Mesendoderm (in vitro differentiated cells): ENCODE data around the gene ECHDC1.

Experiments
- DNase-seq: peaks from one replicate; pipeline ENCODE4 v3.0.0; 2013
- H2AK5ac ChIP-seq: 2 replicates; pipeline ENCODE4 v1.6.1; 2013; ENCODE audit warnings: low read length, inconsistent platforms
- H2BK120ac ChIP-seq: 2 replicates; pipeline ENCODE4 v1.6.1; 2013; ENCODE audit warnings: low read depth, mild to moderate bottlenecking, low read length, moderate library complexity, mixed read lengths
- H2BK15ac ChIP-seq: replicated peaks from 2 replicates; pipeline ENCODE4 v1.6.1; 2013; ENCODE audit warnings: low read depth, mild to moderate bottlenecking, moderate library complexity
- H2BK5ac ChIP-seq: 2 replicates; pipeline ENCODE4 v1.6.1; 2013; ENCODE audit warnings: low read length, inconsistent platforms
- H3K18ac ChIP-seq: 2 replicates; pipeline ENCODE4 v1.6.1; 2013; ENCODE audit warnings: mild to moderate bottlenecking, low read length, mixed read lengths
- H3K23ac ChIP-seq: one replicate; pipeline ENCODE4 v1.6.1; 2013; ENCODE audit warnings: low read length
- H3K27ac ChIP-seq: 2 replicates; pipeline ENCODE4 v1.5.1; 2013; ENCODE audit warnings: low read depth, mild to moderate bottlenecking, inconsistent platforms, low read length, moderate library complexity
- H3K27me3 ChIP-seq: 2 replicates; pipeline ENCODE4 v1.6.1; 2013; ENCODE audit warnings: low read length, control low read depth, mild to moderate bottlenecking, inconsistent platforms; ENCODE audit not compliant: insufficient read depth, poor library complexity
- H3K36me3 ChIP-seq: 2 replicates; pipeline ENCODE4 v1.6.1; 2013; ENCODE audit warnings: low read length, inconsistent platforms; ENCODE audit not compliant: control insufficient read depth, insufficient read depth
- H3K4ac ChIP-seq: one replicate; pipeline ENCODE4 v1.6.1; 2013; ENCODE audit warnings: low read depth, mild to moderate bottlenecking, low read length, moderate library complexity
- H3K4me1 ChIP-seq: 2 replicates; pipeline ENCODE4 v1.6.1; 2013; ENCODE audit warnings: low read depth, low read length, inconsistent platforms; ENCODE audit not compliant: control insufficient read depth
- H3K4me2 ChIP-seq: 2 replicates; pipeline ENCODE4 v1.6.1; 2013; ENCODE audit warnings: low read length
- H3K4me3 ChIP-seq: 2 replicates; pipeline ENCODE4 v1.5.1; 2013; ENCODE audit warnings: mild to moderate bottlenecking, low read length
- H3K56ac ChIP-seq: one replicate; pipeline ENCODE4 v1.6.1; 2013; ENCODE audit warnings: low read length
- H3K79me1 ChIP-seq: 2 replicates; pipeline ENCODE4 v1.6.1; 2013; ENCODE audit warnings: low read length, inconsistent platforms
- H3K79me2 ChIP-seq: 2 replicates; pipeline ENCODE4 v1.6.1; 2013; ENCODE audit warnings: mild to moderate bottlenecking, low read length; ENCODE audit not compliant: control insufficient read depth, insufficient read depth
- H3K9ac ChIP-seq: 2 replicates; pipeline ENCODE4 v1.6.1; 2013; ENCODE audit warnings: low read length, inconsistent platforms
- H4K5ac ChIP-seq: one replicate; pipeline ENCODE4 v1.6.1; 2013; ENCODE audit warnings: low read length
- H4K8ac ChIP-seq: one replicate; pipeline ENCODE4 v1.6.1; 2013; ENCODE audit warnings: low read depth, mild to moderate bottlenecking, control low read depth, low read length, moderate library complexity
- WGBS: extraction: QIAGEN DNeasy Blood & Tissue Kit; methylation state at CpG from one replicate; pipeline ENCODE4 v1.1.7; 2013; ENCODE audit warnings: low lambda C conversion rate, missing lambda C conversion rate; ENCODE audit not compliant: insufficient coverage; ENCODE audit errors: extremely low coverage; 5-methylcytosine and 5-hydroxymethylcytosine counted together

ECHDC1 gene

GRCh38 chr6:127277878-127278843 lies 65.2 kb downstream of the ECHDC1 start:
- Histone ChIP-seq H3K79me1 (peaks cover 11% of the 10 kb centered on the region), H2BK120ac (no peak overlapping the region), H3K27me3 (no peaks in the 10 kb centered on the region), H2BK15ac (no peak overlapping the region), H3K36me3 (no peaks in the 10 kb centered on the region), H3K18ac (no peak overlapping the region), H3K27ac (no peak overlapping the region), H3K56ac (no peak overlapping the region), H3K23ac (no peak overlapping the region), H3K4me1 (no peaks in the 10 kb centered on the region), H3K4ac (no peak overlapping the region), H3K79me2 (peaks cover 15% of the 10 kb centered on the region), H4K8ac (no peak overlapping the region), H3K4me2 (no peak overlapping the region), H2BK5ac (no peak overlapping the region), H3K4me3 (no peak overlapping the region), H2AK5ac (no peak overlapping the region), H4K5ac (no peak overlapping the region), H3K9ac (no peak overlapping the region)
- DNase-seq, result no peak
- WGBS, result no CpG with 5 or more reads among the region's 3 CpGs

GRCh38 chr6:127276331-127276730 lies 67.1 kb downstream of the ECHDC1 start:
- no peak for DNase-seq
- H3K4me2 ChIP-seq, result no peak overlapping the region
- H2BK5ac ChIP-seq, result no peak overlapping the region
- H2AK5ac ChIP-seq, result no peak overlapping the region
- no peak overlapping the region for H2BK15ac ChIP-seq
- H4K5ac ChIP-seq, result no peak overlapping the region
- no peak overlapping the region for H3K23ac ChIP-seq
- H3K56ac ChIP-seq, result no peak overlapping the region
- H3K4ac ChIP-seq, result no peak overlapping the region
- H3K9ac ChIP-seq, result no peak overlapping the region
- no peaks in the 10 kb centered on the region for H3K36me3 ChIP-seq
- no peak overlapping the region for H2BK120ac ChIP-seq
- H3K4me3 ChIP-seq, result no peak overlapping the region
- no peak overlapping the region for H3K27ac ChIP-seq
- no peaks in the 10 kb centered on the region for H3K4me1 ChIP-seq
- no CpG with 5 or more reads among the region's 1 CpG for WGBS
- no peaks in the 10 kb centered on the region for H3K27me3 ChIP-seq
- peaks cover 28% of the 10 kb centered on the region for H3K79me2 ChIP-seq
- H3K79me1 ChIP-seq, result peaks cover 16% of the 10 kb centered on the region
- no peak overlapping the region for H3K18ac ChIP-seq
- no peak overlapping the region for H4K8ac ChIP-seq

DNA sequence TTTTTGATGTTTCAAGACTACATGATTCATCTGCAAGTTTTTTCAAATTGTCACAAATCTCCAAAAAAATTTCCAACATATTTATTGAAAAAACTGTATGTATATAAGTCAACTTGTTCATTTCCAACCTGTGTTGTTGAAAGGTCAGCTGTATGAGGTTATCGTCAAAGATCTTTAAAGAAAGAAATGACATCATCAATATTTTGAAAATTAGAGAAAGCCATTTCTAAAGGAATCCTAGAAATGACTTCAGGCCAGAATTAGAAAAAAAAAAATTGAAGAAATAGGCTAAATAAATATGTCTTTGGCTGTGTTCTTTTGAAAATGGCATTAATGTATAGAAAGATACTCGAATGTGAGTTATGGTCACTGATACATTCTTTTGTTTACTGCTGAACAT lies 69.9 kb downstream of the ECHDC1 start:
- no peak overlapping the region for H2BK15ac ChIP-seq
- DNase-seq, result no peak
- no peak overlapping the region for H3K27ac ChIP-seq
- no peaks in the 10 kb centered on the region for H3K27me3 ChIP-seq
- no peaks in the 10 kb centered on the region for H3K36me3 ChIP-seq
- no peak overlapping the region for H3K4me2 ChIP-seq
- H3K56ac ChIP-seq, result no peak overlapping the region
- peaks cover 16% of the 10 kb centered on the region for H3K79me1 ChIP-seq
- H4K8ac ChIP-seq, result no peak overlapping the region
- H3K4me1 ChIP-seq, result no peaks in the 10 kb centered on the region
- H3K9ac ChIP-seq, result no peak overlapping the region
- H4K5ac ChIP-seq, result no peak overlapping the region
- no peak overlapping the region for H2BK5ac ChIP-seq
- H3K18ac ChIP-seq, result no peak overlapping the region
- no CpG with 5 or more reads among the region's 2 CpGs for WGBS
- no peak overlapping the region for H3K4ac ChIP-seq
- H2BK120ac ChIP-seq, result no peak overlapping the region
- no peak overlapping the region for H3K4me3 ChIP-seq
- no peak overlapping the region for H2AK5ac ChIP-seq
- peaks cover 42% of the 10 kb centered on the region for H3K79me2 ChIP-seq
- H3K23ac ChIP-seq, result no peak overlapping the region

DNA sequence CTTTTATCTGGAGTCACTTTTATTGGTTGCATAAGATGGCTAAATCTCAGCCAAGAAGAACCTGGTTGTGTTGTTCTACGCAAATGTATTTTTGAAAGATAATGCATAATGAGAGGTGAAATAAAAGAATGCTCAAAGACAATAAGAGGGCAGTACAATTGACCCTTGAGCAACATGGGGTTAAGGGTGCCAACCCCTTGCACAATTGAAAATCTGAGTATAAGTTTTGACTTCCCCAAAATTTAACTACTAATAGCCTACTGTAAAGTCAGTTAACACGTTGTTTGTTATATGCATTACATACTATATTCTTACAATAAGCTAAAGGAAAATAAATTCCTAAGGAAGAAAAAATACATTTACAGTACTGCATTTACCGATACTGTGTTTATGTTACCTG lies 70.8 kb downstream of the ECHDC1 start:
- Histone ChIP-seq H3K36me3 (no peaks in the 10 kb centered on the region), H3K4me3 (no peak overlapping the region), H3K56ac (no peak overlapping the region), H3K79me2 (peaks cover 50% of the 10 kb centered on the region), H3K9ac (no peak overlapping the region), H2BK120ac (no peak overlapping the region), H4K8ac (no peak overlapping the region), H3K79me1 (peaks cover 16% of the 10 kb centered on the region), H3K23ac (no peak overlapping the region), H3K4me2 (no peak overlapping the region), H3K27me3 (no peaks in the 10 kb centered on the region), H3K4ac (no peak overlapping the region), H2AK5ac (no peak overlapping the region), H2BK5ac (no peak overlapping the region), H3K27ac (no peak overlapping the region), H3K4me1 (no peaks in the 10 kb centered on the region), H2BK15ac (no peak overlapping the region), H3K18ac (no peak overlapping the region), H4K5ac (no peak overlapping the region)
- no CpG with 5 or more reads among the region's 3 CpGs for WGBS
- no peak for DNase-seq

DNA sequence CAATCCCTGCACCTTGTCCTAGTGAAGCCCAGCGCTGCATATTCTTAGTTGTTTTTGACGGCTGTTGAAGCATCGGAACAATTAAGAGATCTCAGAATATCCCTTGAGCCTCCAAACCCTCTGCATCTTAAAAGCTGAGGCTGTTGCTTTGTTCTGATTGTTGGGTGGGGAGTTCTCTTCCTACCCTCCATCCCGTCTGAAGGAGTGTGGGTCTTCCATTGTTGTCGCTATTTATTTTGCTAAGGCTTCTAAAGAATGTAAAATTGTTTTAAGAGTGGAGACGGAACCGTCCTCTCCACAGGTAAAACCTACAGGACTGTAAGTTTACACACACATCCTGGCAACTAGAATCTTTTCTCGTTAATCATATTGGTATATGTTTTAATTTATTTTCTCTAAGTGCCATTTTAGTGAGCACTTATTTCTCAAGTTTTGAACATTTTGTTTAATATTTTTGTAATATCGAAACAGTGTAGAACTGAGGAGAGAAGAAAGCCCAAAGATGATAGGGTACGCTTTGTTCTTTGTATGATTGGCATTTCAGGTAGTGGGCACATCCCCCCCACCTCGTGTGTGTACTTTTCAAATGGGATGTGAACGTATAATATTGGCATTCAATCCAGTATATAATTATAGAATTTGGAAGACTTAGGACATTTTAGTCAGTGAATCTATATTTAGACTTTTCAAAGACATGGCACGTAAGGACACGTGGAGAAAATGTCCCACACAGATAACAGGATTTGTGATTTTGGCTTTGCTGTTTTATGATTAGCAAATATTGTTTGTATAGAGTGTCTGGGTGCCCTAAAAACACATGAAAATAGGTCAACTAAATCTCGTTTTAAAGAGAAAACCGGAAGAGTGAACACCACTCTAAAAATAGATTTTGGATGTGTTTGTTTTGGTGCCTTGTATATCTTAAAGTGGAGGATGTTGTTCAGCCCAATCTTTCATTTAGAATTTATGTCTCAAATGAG lies 75.5 kb downstream of the ECHDC1 start:
- H2AK5ac ChIP-seq, result no peak overlapping the region
- no peak overlapping the region for H3K23ac ChIP-seq
- H2BK15ac ChIP-seq, result no peak overlapping the region
- no peak overlapping the region for H4K8ac ChIP-seq
- H3K4me2 ChIP-seq, result peak overlapping the region; percentile 76
- no peak overlapping the region for H2BK120ac ChIP-seq
- H3K79me1 ChIP-seq, result peaks cover 5% of the 10 kb centered on the region
- no CpG with 5 or more reads among the region's 16 CpGs for WGBS
- peak overlapping the region; percentile 99 for H3K56ac ChIP-seq
- peak overlapping the region; percentile 47 for H3K4me3 ChIP-seq
- peak overlapping the region; percentile 76 for H3K9ac ChIP-seq
- peaks cover 38% of the 10 kb centered on the region for H3K79me2 ChIP-seq
- H4K5ac ChIP-seq, result no peak overlapping the region
- H3K18ac ChIP-seq, result peak overlapping the region; percentile 34
- H3K36me3 ChIP-seq, result no peaks in the 10 kb centered on the region
- no peaks in the 10 kb centered on the region for H3K27me3 ChIP-seq
- H3K4ac ChIP-seq, result no peak overlapping the region
- no peak overlapping the region for H2BK5ac ChIP-seq
- no peak for DNase-seq
- peak overlapping the region; percentile 88 for H3K27ac ChIP-seq
- H3K4me1 ChIP-seq, result no peaks in the 10 kb centered on the region
